Stimulated activated CD8-positive, alpha-beta memory T cell treated with anti-CD3 and anti-CD28 coated beads, Interleukin-2, amount 100 ng/mL, for 48 hours (primary cell): ENCODE measurements around the gene ZC3H18.
A peak's percentile ranks its signal among the peaks of the same experiment; 100 is the strongest.

Experiments
- DNase-seq, 2 donors: peaks; one replicate each; pipeline ENCODE4 v3.0.0-alpha.2; 2020; ENCODE audit warnings: low read depth in 2 of 2

Gene ZC3H18

GRCh38 chr16:88581033-88581432 is 10.8 kb downstream of the ZC3H18 start:
- DNase-seq = no peak

DNA sequence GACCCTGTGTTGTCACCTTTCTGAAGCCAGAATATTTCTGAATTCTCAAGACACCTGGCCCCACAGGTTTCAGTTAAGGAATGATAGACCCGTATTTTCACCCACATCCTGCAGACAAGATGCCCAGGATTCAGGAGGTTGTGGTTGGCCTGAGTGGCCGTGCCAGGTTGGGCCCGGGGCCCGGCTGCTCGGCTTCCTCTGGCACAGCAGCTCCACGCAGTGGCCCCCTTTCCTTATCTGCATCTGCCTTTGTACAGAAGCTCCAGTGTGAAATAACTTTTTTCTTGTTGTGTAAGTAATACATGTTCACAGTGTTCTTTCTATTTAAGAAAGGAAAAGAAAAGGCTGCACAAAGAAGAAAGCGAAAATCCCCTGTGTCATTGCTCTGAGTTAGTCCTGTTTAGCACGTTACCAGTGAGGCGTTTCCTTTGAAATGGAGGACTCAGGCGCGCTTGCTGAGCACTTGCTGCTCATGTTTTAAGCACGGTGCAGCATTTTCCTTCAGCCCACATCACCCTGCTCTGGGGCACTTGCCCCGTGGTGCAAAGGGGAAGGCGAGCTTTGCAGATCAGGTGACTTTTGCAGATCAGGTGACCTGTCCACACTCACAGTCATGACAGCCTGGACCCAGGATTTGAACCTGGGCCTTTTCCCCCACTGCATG is 12.8 kb downstream of the ZC3H18 start:
- no peak for DNase-seq

DNA sequence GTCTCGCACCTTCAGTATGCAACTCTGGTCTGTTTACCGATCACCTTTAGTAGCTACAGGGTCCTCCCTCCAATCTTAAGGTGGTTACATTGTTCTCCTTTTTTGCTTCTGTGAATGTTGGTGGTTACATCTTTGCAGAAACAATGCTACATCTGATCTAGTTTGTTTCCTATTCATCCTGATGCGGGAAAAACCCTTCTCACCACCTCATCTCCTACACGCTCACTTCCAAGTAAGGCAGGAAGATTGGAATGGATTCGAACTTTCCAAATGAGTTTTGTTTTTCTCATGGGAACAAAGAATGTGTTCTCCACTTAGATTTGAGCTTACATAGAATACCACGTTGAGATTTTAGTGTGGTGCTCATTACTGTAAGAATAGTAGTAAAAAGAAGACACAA is 14.5 kb downstream of the ZC3H18 start:
- DNase-seq = no peak

GRCh38 chr16:88585269-88585668 is 15.1 kb downstream of the ZC3H18 start:
- no peak for DNase-seq

DNA sequence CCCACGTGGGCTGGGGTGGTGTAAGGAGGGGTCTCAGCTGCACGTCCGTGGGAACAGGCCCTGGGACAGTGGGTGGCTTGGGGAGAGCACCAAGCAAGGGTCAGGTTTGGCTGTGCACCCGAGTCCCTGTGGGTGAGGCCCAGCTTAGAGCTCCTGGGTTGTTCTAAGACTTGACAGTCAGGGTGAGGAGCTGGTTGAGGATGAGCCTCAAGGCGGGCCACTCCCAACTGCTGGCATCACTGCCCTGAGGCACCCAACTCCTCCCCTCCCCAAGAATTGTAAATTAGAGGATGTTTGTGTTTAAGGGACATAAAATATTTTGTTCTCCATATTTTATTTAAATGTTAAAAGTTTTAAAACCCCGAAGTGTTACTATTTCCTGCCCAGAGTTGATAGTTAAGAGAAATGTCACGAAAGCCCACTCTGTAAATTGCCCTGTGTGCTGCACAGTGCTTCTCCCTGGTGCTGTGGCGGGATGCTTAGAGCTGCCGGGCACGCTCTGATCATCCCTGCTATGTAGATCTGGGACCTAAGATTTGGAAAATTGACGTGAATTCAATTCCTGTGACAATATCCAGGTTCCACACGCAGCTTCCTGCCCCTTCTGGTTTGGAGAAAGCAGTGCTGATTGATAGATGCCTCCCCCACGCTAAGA is 15.9 kb downstream of the ZC3H18 start:
- no peak for DNase-seq

- DNase-seq = no peak
Observed at GRCh38 chr16:88588148-88588547, 17.9 kb downstream of the ZC3H18 start.

GRCh38 chr16:88588754-88589153 is 18.6 kb downstream of the ZC3H18 start:
- DNase-seq = no peak

DNA sequence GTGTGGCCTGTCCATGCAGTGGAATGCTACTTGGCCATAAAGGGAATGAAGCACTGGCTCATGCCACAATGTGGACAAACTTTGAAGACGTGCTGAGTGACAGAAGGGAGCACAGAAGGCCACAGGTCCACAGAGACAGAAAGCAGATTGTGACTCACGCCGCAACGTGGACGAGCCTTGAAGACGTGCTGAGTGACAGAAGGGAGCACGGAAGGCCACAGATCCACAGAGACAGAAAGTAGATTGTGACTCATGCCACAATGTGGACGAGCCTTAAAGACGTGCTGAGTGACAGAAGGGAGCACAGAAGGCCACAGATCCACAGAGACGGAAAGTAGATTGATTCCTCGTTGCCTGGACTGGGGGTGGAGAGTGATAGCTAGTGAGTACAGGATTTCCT is 19.2 kb downstream of the ZC3H18 start:
- DNase-seq = no peak

DNA sequence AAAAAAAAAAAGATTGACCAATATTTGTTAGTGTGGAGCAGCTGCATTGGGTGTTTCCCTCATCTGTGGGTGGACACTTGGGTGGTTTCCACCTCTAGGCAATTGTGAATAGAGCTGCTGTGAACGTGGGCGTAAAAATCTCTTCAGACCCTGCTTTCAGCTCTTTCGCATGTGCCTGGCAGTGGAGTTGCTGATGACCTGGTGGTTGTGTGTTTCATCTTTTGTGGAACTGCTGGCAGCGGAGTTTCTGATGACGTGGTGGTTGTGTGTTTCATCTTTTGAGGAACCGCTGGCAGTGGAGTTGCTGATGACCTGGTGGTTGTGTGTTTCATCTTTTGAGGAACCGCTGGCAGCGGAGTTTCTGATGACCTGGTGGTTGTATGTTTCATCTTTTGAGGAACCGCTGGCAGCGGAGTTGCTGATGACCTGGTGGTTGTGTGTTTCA is 21.4 kb downstream of the ZC3H18 start:
- peak; percentile 28 for DNase-seq

DNA sequence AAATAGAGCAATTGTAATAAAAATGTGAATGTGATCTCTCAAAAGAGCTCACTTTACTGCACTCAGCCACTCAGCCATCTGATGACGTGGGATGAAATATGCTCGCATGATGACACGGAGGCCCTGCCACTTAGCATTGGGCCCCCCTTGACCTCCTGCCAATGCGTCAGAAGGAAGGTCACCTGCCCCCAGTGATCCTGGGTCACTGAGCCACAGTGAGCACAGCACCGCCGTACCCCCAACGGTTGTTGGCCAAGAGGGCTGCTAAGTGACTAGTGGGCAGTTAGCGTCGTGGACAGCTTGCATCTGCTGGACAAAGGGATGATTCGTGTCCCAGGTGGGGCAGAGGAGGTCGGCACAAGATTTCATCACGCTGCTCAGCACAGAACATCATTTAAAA is 22.9 kb downstream of the ZC3H18 start:
- DNase-seq = no peak

DNA sequence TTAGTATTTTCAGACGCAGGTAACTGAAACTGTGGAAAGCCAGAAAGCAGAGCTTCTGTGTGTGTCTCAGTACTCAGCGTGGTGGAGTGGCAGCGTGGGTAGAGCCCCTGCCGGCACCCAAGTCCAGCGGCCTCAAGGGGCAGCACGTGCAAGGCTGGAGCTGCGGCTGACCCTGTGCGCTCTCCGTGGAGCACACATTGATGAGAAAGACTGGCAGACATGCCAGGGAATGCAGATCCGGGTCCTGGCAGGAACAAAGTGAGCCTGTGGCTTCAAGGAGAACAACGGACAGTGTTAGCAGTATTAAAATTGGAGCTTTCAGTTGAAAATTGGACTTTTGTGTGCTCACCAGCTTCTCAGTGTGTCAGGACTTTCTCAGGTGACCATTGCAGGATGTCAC is 23.3 kb downstream of the ZC3H18 start:
- no peak for DNase-seq

DNA sequence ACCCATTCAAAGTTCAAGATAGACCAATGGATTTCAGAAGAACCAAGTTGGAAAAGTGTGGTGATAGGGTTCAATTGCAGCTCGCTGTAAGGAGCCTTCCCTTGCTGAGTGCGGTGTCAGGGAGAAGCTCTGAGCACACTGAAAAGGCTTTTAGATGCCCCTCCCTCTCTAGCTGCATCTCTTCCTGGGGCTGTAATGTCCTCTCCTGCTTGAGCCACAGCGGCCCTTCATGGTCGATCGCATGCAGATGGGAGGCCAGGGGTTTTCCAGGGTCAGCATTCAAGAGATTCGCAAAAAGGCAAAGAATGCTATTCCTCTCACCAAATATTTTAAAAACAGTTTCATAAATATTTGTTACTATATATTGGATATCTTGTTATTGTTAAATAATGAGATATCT is 23.7 kb downstream of the ZC3H18 start:
- no peak for DNase-seq

- no peak for DNase-seq
Observed at GRCh38 chr16:88595101-88595500, 24.9 kb downstream of the ZC3H18 start.

DNA sequence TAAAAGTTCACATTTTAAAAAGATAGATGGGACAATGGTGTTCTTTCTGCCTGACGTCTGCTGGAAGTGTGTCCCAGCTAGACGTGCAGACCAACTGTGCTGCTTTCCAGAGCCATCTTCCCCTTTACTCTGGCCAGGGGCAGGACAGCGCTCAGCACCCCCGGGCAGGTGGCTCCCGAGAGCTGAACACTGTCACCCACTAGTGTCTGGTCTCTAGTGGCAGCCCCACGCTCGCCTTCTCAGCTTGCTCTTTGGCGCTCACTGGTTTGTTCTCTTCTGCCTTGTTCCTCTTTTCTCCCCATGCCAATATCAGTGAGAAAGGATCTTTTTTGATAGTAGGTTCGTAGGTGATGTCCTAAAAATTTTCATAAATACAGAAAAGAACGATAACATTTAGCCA is 25.7 kb downstream of the ZC3H18 start:
- DNase-seq = no peak

- no peak for DNase-seq
Observed at GRCh38 chr16:88596483-88596882, 26.3 kb downstream of the ZC3H18 start.

DNA sequence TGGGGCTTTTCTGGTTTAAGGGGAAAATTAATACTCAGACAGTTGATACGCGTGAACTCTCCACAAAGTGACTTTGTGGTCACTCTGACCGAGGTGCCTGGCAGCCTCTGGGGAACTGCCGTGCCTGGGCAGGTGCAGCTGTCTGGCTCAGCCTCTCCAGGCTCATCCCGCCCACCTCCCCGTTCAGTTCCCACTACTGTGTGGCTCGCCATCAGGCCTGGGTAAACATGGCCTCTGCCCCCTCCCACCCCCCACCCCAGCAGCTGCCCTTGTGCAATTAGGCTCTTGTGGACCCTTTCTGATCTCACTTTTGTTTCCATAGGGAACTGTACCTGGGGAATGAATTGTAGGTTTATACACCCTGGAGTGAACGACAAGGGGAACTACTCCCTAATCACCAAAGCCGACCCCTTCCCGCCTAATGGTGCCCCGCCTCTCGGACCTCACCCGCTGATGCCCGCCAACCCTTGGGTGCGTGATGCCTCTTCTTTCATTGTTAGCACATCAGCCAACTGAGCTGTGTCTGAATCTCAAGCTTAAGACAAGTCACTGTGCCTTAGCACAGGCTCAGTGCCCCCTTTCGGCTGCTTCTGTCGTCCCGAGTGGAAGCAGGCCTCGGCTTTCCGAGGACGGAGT is 27.8 kb downstream of the ZC3H18 start:
- DNase-seq = no peak

DNA sequence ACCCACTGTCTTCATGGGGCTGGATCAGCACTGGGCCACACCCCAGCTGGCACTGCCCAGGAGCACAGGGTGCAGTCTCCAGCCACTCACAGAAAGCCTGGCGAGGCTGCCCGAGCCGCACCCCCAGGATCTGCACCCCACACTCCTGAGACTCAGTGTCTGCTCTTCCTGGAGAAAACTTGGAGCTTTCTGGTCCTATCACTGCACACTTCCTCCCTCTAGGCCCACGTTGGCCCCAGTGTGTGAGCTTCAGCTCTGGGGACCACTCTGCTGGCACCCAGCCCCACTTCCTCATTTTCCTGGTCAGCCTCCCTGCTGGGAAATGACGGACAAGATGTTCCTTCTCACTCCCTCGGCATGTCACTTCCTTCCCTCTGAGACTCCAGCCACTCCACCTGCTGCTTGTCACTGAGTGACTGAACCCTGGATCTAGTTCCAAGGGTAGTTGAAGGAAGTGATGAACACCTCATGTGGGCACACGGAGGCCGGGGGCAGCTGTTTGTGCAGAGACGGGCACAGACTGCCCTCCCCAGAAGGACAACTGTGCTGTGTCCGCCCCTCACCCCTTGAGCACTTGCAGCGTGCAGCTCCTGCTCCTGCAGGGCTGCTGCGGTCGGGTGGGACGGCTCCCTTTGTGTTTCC is 29.0 kb downstream of the ZC3H18 start:
- DNase-seq = no peak

DNA sequence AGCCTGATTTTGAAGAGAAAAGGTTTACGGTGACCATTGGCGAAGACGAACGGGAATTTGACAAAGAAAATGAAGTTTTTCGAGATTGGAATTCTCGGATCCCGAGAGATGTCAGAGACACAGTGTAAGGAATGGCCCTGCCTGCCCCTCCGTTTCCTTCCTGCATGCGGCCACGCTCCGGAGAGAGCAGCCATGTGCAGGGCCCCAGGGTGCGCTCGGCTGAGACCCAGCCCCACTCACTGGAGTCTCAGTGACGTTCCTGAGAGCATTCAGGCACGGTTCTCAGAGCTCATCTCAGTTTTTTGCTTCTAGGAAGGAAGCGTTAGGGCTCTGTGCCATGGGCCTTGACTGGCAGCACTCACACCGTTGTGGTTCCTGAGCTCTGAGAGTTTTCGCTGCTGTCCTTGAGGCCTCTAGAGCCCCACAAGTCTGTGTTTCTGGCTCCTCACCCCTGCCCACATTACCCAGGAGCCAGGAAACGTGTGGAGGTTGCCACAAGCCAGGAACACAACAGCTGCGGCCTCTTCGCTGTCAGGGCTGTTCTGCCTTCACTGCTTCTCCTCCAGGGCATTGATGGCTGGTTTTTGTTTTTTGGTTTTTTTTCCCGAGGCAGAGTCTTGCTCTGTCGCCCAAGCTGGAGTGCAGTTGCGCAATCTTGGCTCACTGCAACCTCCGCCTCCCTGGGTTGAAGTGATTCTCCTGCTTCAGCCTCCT is 29.8 kb downstream of the ZC3H18 start:
- no peak for DNase-seq

- no peak for DNase-seq
Observed at GRCh38 chr16:88600539-88600896, 30.3 kb downstream of the ZC3H18 start.

DNA sequence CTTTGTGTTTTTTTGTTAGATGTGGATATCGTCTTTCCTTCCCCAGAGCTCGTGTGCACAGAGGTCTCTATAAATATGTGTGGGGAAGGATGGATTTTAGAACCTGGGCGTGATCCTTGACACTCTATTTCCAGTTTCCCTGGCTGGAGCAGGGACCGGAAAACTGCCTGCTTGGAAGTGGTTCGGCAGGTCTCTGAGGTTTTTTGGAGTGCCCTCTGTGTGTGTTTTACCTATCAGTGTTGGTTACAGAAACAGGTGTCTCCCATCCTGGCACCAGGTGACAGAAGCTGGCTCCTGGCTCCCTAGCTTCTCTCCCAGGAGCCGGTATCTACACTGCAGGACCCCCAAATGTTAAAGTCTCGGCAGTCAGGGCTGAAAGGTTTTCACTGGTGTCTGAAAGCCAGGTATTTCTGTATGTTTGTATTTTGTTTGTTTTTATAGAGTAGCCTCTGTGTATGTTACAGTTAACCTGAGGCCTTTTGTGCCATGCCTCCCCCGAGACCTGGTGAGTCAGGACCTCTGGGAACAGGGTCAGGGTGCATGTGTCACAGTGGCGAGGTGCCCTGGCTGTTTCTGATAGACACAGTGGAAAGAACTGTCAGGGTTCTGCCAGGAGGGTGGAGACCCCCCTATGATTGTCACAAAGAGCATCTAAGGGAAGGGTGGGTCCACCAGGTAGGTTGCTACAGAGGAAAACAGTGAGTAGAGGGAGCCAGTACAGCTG is 31.3 kb downstream of the ZC3H18 start:
- DNase-seq = no peak

DNA sequence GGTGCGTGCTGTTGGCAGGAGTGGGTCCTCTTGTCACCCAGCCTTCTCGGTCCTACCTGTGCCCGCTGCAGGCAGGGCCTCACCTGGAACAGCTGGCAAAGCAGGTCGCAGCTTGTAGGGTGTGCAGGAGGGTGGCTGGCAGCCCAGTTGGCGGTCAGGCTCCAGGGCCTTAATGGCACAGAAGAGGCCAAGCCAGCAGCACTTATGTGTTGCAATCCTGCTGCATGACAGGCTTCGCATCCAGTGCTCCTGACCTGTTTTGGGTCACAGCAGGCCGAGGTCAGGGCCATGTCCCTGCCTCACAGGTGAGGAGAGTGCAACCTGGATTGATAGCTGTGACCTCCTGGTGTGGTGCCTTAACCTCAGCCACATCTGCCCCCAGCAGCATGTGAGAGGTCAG is 31.9 kb downstream of the ZC3H18 start:
- DNase-seq = no peak
